Panc1 (cell line): Measurements from ENCODE around the gene RIPPLY3. TPM values are rescaled to one million over a fixed set of nuclear protein-coding genes. Genes with fewer than 3 reads are reported as not detected.

Experiments used
- ATAC-seq: fragments of 200-7000 bp; cut with Tn5 transposase; 2 replicates; pipeline ENCODE4 v1.9.1; 2020; ENCODE audit warnings: mild to moderate bottlenecking, moderate library complexity
- BruUV-seq: library from RNA; stranded (reverse); fragments of 400-500 nt; replicated peaks from 2 replicates; lab custom pipeline; 2021; lab: Mats Ljungman, UMichigan
- CTCF ChIA-PET: fragments of 300-600 bp; sonication (Branson Sonifier 250); formaldehyde crosslinking; loops from one replicate; lab custom pipeline; 2022; ENCODE audit warnings: antibody characterized with exemption; lab: Charles Lee
- POLR2A ChIA-PET: fragments of 300-600 bp; sonication (Branson Sonifier 250); formaldehyde crosslinking; loops from one replicate; lab custom pipeline; 2022; ENCODE audit warnings: antibody characterized with exemption; lab: Charles Lee
- DNase-seq: peaks from one replicate; pipeline ENCODE4 v3.0.0-alpha.2; 2010; ENCODE audit warnings: low read depth, low spot score
- H3K27ac ChIP-seq: 2 replicates; pipeline ENCODE4 v1.5.1; 2011; ENCODE audit warnings: mild to moderate bottlenecking, low read length, inconsistent platforms
- H3K27me3 ChIP-seq: fragments of 200-500 bp; sonication (Bioruptor generic); 2 replicates; pipeline ENCODE4 v1.6.0; 2014; ENCODE audit warnings: low read length, inconsistent platforms; ENCODE audit not compliant: control insufficient read depth, insufficient read depth
- H3K36me3 ChIP-seq: fragments of 200-500 bp; sonication (Bioruptor generic); 2 replicates; pipeline ENCODE4 v1.5.1; 2014; ENCODE audit warnings: inconsistent platforms, mild to moderate bottlenecking, low read length, moderate library complexity; ENCODE audit not compliant: control insufficient read depth, insufficient read depth
- H3K4me1 ChIP-seq: 2 replicates; pipeline ENCODE4 v1.5.1; 2011; ENCODE audit warnings: inconsistent platforms, mild to moderate bottlenecking, low read length, moderate library complexity; ENCODE audit not compliant: control insufficient read depth, insufficient read depth
- H3K4me3 ChIP-seq, 2 experiments: 2 replicates each; pipeline ENCODE4 v1.5.1; 2011 to 2012; ENCODE audit warnings: low read depth in 2 of 2, low read length in 2 of 2, mild to moderate bottlenecking in 2 of 2, inconsistent platforms in 1 of 2, moderate library complexity in 1 of 2
- H3K9me3 ChIP-seq: fragments of 200-500 bp; sonication (Bioruptor generic); 2 replicates; pipeline ENCODE4 v1.5.1; 2014; ENCODE audit warnings: low read depth, mild to moderate bottlenecking, inconsistent platforms, low read length, moderate library complexity; ENCODE audit not compliant: control insufficient read depth, insufficient read depth
- CTCF ChIP-seq: fragments of 450-650 bp; IDR thresholded peaks from 2 replicates; pipeline ENCODE4 v1.5.1; 2017; ENCODE audit warnings: mild to moderate bottlenecking
- POLR2AphosphoS5 ChIP-seq: IDR thresholded peaks from 2 replicates; pipeline ENCODE4 v1.6.1; 2012; ENCODE audit warnings: mild to moderate bottlenecking, low read depth, low read length, moderate library complexity
- REST ChIP-seq, 2 experiments: IDR thresholded peaks; 2 replicates each; pipeline ENCODE4 v1.6.1; 2011 to 2012; ENCODE audit warnings: low read depth in 2 of 2, control low read depth in 1 of 2, low read length in 1 of 2, mild to moderate bottlenecking in 1 of 2, moderate library complexity in 1 of 2; ENCODE audit not compliant: insufficient read depth in 1 of 2
- SIN3A ChIP-seq: IDR thresholded peaks from 2 replicates; pipeline ENCODE4 v1.6.1; 2012; ENCODE audit warnings: low read depth, mild to moderate bottlenecking, low read length, moderate library complexity, borderline replicate concordance; ENCODE audit not compliant: insufficient read depth
- TCF7L2 ChIP-seq: IDR thresholded peaks from 2 replicates; pipeline ENCODE4 v1.6.1; 2011; ENCODE audit warnings: mild to moderate bottlenecking, low read depth, low read length, inconsistent platforms
- in situ Hi-C: cut with HindIII; loops from 2 replicates; pipeline ENCODE4 v1.10.0; 2016; ENCODE audit warnings: low sequenced_read_pairs, low pct_unique_long_range_greater_than_20kb
- intact Hi-C: fragments of 100-400 bp; cut with micrococcal nuclease; formaldehyde crosslinking; loops from one replicate; pipeline ENCODE4 v1.10.0; 2022; ENCODE audit not compliant: unreplicated experiment
- total RNA-seq: library from RNA; stranded (reverse); gene quantifications from one replicate; pipeline ENCODE4 v1.2.1, GENCODE V29; 2021; ENCODE audit not compliant: unreplicated experiment

The RIPPLY3 gene
- total RNA-seq, 1 experiment from 2014 or later: 1.2 TPM

GRCh38 chr21:36960676-36961284 lies 45.7 kb upstream of the RIPPLY3 start:
- in situ Hi-C loops: no loop called here
- DNase-seq: no peak
- ChIA-PET CTCF (no interaction called here), POLR2A (no interaction called here)
- Histone ChIP-seq H3K4me1 (peaks cover 8% of the 10 kb centered on the region), H3K9me3 (no peaks in the 10 kb centered on the region), H3K36me3 (no peaks in the 10 kb centered on the region), H3K27ac (no peak overlapping the region), H3K4me3 (no peak overlapping the region), H3K27me3 (no peaks in the 10 kb centered on the region)
- TF ChIP-seq REST (IDR thresholded peaks at IDR 0.05; ENCODE audit: insufficient read depth in 1 of 2, low read depth in 2 of 2, low read length in 1 of 2) (no peak), CTCF (no peak), SIN3A (no peak), TCF7L2 (no peak)
- no TSS peak for BruUV-seq
- no peak for ATAC-seq
- intact Hi-C loops: no loop called here

- Histone ChIP-seq H3K27ac (no peak overlapping the region), H3K27me3 (no peaks in the 10 kb centered on the region), H3K36me3 (no peaks in the 10 kb centered on the region), H3K4me3 (no peak overlapping the region), H3K4me1 (peaks cover 10% of the 10 kb centered on the region), H3K9me3 (no peaks in the 10 kb centered on the region)
- in situ Hi-C loops (no loop called here), intact Hi-C loops (no loop called here)
- DNase-seq (no peak), ATAC-seq (no peak)
- POLR2A ChIA-PET: no interaction called here
- TF ChIP-seq CTCF (no peak), TCF7L2 (no peak), POLR2AphosphoS5 (no peak), REST (IDR thresholded peaks at IDR 0.05; ENCODE audit: insufficient read depth in 1 of 2, low read depth in 2 of 2, low read length in 1 of 2) (no peak), SIN3A (no peak)
- CTCF ChIA-PET: interaction anchor here (0.6 kb wide), 1 partner anchor 20 kb away, joined by 3 read pairs; no protein-coding TSS in a partner anchor
- no TSS peak for BruUV-seq
These were observed 44.3 kb upstream of the RIPPLY3 start for GRCh38 chr21:36962098-36962780.
